Measurements from ENCODE around the gene TRAPPC3L.

Gene TRAPPC3L

DNA sequence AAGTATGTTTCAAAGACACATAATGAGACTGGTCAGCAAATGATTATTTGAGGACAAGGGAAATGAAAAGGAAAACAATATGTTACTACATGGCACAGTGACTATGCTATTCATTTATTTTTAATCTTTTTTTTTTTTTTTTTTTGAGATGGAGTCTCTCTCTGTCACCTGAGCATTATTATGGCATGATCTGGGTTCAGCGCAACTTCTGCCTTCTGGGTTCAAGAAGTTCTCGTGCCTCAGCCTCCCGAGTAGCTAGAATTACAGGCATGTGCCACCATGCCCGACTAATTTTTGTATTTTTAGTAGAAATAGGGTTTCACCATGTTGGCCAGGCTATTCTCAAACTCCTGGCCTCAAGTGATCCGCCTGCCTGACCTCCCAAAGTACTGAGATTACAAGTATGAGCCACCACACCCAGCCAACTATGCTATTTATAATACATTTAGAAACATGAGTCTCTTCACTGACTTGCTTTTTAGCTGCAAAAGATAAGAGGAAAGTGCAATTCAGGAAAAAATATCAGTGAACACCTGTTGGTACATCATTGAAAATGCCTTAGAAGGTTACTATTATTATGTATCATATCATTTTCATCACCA, 11.4 kb upstream of the TRAPPC3L start:
- DNase-seq, result no peak

DNA sequence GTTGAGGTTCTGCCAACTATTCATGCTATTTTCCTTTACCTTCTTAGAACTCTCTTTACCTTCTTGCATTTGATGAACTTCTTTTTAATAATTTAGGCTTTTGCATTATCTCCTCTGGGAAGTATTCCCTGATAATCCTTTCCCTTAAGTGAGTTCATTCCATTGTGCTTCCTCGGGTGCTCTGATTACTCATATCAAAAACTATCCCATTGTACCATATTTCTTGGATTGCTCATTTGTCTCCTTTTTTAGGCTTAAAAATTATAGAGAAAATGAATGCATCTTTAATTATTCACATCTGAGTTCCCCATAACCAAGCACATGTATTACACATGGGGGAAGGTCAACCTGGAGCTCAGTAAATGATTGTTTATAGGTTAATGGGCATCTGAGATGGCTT, 10.6 kb upstream of the TRAPPC3L start:
- DNase-seq, result no peak

DNA sequence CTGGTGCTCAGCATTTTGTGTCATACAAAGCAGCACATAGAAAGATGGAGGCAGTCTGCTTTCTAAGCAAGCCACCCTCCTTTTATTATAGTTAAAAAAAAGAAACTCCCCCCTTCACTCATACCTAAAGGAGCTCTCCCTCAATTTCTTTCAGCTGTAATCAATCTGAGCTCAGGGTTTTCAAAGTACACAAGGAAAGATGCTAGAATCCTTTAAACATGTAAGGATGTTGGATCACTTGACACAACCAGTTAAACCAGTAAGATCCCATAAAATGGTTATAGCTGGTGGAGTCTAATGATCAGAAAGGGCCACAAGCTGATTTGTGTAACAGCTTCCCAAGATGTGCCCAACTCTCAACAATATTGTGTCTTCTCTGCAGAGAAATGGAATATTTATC, 8.0 kb upstream of the TRAPPC3L start, which contains the start of gene CALHM4:
CALHM4 (plus strand) TSS at position 301 of the 400 bp plus-strand sequence; CDS start at position 344, 43 bp downstream.
- no peak for DNase-seq

DNA sequence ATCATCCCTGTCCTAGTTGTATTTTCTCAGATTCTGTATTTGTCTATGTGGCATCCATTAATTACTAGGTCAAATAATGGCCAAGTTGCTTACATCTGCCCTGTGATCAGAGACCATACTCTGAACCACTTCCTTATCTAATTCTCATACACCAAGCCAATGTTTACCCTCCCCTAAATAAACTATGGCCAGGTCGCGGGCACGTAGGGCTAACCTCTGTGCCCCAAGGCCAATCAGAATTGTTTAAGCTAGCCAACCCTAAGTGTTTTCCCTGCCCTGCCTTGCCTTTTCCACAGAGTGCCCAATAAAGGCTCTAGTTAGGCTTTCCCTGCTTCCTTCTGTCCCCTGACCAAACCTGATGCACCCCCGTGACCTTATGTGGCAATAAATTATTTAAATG, 5.3 kb upstream of the TRAPPC3L start:
- no peak for DNase-seq

DNA sequence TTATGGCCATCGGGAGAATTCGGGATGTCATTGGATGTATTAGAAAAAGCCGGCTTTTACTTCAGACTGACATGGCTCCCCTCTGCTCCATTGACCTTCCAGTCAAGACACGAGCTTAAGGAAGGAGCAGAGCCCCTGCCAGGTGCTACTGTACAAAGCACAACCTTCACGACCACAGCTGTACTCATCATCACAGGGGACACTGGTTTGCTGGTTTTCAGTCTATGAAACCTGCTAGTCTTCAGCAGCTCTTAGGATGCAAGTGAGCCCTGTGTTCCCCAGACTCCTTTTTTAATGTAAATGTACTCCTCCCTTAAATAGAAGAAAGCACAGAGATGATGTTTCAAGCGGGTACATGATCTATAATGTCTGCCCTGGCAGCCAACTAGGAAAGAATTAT, 1.9 kb upstream of the TRAPPC3L start:
- no peak for DNase-seq

DNA sequence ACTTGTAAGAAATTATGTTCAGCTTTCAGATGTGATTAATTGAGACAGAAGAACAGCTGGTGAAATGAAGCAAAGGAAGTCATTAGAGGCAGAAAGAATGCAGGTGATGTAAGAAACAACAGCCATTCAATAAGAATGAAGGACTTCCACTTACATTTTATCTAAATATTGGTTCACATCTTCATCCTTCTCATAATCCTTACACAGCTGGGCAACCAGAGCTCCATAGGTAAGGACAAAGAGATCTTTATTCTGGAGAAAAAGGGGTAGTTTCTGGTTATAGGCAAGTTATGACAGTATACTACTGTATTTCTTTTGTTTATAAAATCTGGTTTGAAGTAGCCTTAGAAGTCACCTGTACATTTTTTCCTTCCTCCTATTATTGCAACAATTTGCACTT, 2.3 kb downstream of the TRAPPC3L start:
- DNase-seq, result no peak

DNA sequence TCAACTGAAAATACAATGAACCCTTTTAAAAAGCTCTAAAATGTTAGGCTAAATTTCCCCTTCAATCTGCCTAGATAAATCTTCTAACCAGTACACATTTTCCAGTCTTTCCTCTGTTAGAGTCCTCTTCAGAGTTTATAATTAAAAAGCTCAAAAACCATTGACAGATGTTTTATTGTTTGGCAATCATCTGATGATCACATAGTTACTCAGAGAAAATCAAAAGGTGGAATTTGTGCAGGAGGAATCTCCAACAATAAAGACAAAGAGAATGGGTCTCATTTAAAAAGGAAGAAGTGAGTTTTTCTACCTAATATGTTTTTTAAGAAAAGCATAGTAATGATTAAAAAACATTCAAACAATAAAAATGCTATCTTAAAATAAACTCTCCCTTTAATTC, 3.1 kb downstream of the TRAPPC3L start:
- no peak for DNase-seq

DNA sequence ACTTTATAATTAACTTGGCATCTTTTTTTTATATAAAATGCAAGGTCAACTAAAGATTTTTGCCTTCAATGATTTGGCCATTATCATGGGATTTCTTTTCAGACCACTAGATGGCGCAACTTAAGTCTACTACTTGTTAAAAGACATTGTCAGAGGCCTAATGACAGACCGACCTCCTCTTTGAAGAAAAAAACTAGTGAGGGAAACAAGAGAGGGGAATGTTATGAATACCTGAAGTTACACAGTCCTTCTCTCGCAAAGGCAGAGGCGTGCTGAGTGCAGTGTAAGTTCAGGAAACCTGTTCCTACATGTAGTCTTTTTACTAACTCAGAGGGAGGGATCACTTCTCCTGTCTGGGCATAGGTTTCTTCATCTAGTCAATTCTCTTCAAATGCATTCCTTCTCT, 9.3 kb downstream of the TRAPPC3L start:
- no peak for DNase-seq

DNA sequence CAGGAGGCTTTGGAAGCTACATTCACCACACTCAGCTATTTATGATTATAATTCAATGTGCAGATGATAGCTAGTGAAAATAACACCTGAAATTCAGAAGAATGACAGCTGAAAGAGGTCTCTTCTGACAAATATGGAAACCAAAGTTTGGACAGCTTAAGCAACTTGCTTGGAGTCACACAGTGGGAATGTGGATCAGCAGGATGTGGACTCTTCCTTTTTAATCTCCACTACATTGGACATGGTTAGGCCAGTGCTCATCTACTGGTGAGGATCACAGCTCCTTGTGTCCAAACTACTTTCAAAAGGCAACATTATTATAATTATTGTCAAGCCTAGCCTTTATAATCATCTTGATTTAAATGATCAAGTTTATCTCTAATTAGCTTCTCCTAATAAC, 10.4 kb downstream of the TRAPPC3L start:
- no peak for DNase-seq

DNA sequence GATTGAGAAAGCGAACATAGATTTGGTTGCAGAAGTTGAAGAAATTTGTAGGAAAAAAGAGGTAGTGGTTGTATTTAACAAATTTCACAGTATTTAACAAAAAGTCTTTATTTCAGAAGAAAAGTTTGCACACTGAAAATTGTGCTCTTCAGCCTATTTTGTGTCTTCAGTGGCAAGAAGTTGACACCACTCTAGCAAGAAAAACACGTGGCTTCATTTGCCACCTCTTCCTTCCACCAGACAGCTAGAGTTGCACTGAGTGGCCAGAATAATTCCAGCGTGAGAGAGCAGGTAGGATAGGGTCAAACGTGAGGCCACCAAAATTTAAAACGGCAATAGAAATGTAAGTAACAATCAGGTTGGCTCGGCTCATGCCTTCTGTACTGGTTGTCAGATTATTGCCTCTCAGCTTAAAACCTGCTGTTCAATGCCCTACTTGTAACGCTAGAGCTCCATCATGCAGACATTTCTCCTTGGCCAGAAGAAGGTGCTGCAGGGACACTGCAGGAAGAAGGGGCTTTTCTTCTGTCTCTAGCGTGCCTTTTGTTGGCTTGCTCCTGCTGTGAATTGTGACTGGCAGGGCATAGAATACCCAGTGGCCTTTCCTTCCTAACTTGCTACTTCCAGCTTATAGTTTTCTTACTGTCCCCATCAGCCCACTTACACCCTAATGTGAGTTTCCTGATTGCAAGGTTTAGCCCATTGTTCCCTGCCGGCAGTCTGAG, 12.1 kb downstream of the TRAPPC3L start:
- DNase-seq, result no peak

DNA sequence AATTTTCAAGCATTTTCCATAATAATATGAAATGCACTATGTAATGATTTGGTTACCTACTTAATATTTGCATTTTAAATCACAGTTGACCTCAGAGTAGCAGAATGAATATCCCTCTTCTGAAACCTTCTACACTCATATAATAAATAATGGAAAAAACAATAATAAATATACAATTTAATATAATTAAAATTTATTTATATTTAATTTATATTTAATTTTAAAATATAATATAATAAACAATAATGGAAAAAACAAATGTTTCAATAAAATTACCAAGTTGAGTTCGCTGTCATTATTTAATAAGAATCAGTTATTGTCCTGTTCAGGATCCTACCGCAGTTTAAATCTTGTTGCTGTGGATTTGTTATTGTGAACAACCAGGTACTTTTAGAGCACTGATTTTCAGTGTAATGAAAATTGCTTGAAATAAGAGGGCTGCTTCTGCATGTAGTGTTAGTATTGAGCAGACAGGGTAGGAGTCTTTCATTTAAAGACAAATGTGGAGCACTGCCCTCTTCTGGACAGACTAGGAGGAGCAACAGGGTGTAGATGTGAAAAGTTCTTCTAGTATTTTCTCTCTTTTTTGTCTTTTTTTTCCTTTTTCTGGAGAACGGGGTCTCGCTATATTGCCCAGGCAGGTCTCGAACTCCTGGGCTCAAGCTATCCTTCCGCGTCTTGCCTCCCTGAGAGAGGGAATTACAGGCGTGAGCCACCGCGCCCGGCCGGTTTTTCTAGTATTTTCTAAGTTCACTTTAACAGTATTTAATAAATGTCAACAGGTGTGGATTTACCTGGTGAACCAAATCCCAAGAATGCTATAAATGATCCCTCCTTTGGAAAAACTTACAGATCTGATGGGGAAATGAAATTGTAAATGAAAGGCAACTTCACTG, 13.6 kb downstream of the TRAPPC3L start:
- DNase-seq, result no peak

DNA sequence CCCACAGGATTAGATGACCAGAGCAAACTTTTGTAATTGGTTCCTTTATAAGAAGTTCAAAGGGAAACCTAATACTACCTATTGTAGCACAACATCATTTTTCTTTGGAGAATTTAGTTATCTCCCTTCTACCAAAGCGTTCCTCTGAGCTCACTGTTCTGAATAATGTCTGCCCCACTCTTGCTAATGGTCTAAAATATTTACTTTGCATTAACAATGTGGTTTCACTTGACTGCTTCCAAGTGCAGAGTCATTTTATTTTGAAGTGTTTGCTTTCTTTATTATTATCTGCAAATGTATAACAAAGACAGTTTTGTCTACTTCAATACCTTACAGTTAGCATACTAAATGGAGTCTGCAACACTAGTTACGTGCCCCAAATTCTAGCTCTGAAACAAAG, 15.0 kb downstream of the TRAPPC3L start:
- no peak for DNase-seq

DNA sequence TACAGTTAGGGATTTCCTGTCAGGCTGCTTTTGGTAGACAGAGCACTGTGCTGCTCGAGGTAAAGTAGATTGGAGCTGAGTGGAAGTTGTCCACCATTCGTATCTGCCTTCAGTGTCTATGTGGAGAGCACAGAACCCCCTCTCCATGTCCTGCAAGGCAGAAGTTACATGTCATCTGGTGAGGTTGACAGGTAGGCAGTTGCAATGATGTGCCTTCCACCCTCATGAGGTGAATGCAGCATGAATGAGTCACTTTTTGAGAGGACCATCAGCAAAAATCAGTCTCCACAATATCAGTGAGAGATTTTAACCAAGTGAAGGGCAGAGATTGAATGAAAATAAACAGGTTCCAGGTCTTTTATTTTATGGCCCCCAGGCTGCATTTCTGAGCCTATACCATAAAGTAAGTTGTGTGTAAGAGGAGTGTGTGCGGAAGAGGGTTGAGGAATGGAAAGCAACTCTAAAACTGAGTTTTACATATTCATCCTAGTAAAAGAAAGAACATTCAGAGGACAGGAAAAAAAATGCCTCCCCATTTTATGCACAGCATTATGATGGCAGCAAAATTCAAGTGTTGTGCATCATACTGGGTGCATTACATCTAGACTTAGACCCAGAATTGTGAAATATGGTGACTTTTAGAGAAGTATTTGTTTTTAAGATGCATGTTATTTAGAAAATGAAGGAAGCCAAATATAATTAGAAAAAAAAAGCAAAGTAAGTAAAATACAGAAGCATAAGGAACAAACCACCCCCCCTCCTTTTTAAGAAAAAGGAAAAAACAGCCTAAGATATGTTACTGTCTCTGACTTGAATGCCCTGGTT, 15.8 kb downstream of the TRAPPC3L start:
- no peak for DNase-seq

DNA sequence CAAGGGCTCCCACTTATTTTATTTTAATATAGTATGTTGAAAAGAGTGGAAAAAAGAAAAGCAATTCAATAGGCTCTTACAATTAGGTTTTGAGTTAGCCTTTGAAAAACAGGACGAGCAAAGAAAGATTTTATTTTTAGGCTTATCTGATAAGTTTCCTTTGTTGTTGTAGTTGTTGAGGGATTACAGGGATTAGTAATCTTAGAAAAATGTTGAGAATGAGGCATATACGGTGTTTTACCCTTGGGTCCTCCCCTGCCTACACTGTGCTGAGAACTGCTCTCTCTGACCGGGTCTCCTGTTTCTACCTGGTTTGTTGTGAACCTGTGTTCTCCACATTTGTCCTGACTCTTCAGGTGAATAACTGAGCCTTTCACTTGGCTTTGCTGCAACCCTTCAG, 16.7 kb downstream of the TRAPPC3L start:
- no peak for DNase-seq

DNA sequence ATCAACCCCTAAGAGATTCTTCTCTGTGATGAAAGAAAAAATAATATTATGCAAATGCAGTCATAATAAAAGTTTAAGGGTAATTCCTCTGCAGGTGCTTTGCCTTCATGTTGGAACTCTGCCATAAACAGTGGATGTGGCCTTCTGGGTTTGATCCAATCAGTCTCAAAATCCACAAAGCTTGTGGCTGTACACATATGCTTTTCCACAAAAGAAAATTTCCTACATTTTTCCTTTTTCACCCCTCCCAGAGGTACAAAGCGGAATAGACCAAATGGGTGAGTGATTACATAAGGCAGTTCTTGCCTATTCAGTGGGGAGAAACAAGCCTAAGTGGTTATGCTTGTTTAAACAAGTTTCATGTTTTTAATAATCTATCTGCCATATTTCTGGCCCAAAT, 17.4 kb downstream of the TRAPPC3L start:
- DNase-seq, result no peak

DNA sequence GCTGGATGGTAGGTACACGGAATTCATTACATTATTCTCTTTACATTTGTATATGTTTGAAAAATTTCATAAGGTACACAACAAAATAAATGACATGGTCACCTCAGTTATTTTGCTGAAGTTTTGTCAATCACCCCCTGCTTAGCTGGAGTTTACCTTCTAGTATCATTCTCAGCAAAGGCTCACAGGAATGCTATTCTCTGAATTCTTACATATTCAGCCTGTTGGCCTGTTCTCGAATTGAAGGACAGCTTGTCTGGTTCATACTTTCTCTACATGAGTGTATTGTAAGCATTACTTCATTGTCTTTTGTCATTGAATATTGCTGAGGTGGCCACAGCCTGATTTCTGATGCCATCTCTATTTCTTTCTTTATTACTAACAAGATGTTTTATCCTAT, 21.2 kb downstream of the TRAPPC3L start:
- DNase-seq, result no peak

DNA sequence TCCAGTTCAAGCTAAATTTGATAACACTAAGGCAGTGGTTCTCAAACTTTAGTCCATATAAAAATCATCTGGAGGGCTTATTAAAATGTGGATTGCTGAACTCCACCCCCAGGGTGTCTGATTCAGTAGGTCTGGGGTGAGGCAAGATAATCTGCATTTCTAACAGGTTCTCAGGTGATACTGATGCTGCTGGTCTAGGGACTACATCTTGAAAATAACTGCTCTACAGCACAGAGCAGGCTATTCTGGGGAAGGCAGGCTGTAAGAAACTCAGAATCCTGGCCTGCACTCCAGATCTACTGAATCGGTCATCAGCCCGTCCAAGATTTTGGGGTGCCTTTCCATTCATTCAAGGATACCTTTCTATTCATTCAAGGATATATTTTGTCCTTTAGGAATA, 22.6 kb downstream of the TRAPPC3L start:
- no peak for DNase-seq

DNA sequence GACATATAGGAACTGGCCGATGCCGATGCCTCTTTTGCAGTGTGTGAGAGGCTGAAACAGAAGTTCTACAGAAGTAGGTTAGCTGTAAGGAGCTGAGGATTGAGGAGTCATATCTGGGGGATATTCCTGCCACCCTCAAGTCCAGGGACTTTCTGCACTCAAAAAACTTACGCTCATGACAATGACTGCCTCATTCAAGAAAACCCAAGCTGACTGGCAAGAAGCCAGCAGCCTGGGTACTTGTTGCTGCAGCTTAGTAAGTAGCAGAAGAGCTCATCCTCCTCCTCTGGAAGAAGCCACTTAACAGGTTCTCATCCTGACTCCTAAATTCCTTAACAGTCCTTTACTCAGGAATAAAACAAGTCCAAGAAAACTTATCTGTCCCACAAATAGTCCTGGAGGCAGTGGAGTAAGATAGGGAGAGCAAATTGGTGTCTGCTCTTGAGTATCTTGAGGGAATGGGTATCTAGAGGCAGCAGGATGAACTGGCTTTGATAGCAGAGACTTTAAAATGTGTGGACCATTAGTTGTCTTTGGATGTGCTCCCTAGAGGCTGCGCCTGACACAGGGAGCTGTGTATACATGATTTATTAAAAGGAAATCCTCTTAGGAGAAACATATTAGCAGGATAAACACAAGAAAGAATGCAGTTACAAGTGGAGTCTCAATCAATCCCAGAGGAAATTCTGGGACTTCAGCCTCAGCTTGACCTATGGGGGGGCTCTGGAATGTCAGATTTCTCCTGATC, 26.7 kb downstream of the TRAPPC3L start:
- DNase-seq, result no peak

DNA sequence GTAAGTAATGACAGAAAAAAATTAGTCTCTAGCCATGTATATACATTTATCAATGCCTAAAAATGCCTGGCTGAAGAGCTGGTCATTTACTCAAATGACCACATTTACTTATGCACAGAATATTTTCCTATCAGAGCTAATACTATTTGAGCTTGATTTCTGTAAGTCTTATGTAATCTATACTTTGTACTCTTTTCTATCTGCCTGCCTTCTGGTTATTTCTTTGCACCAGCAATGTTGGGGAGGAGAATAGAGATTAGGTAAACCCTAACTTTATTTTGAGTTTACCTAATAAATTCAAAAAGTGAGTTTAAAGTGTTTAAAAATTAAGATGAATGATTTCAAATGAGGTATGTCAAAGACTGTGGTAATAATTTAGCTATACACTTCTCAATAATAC, 30.3 kb downstream of the TRAPPC3L start:
- no peak for DNase-seq

DNA sequence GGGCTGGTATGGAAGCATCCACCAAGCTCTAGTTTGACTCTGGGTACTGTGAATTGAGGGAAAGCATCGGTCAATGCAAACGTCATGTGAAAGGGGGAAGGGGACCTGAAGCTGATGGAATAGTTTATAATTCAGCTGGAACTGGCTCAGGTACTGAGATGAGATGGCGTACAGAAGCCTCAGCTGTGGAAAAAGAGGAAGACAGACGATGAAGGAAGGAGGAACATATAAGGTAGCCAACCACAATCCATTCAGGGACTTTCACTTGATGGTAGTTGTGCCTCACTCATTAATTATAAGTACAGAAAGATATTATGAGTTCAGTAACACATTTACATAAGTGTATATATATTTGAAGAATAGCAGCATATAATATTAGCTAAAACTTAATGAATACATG, 31.4 kb downstream of the TRAPPC3L start:
- DNase-seq, result no peak

DNA sequence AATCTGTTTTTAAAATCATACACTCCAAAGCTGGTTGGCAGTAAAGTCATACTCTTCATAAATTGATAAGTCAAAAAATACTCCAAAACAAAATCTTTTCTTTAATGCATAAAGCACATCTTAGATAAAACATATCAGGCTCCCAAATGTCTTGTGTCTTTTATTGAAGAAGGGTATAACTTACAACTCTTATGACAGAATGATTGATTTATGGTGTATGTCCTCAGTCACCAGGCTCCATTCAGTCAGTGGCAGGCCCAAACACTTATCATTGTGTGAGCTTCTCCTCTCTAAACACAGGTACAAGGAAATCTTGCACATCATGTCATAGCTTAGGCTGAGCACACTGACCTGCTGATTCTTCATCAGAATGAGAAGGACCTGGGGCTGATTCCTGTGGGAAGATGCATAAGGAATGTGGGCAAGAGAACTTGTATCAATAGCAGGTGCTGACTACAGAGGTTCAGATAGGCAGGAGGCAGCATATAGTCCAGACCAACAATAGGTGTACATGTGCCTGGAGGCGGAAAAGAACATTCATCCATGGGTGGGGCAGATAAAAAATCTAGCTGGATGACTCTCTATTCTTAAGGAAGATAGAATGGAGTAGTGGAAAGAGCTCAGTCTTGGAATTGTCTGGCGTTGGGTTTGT, 32.1 kb downstream of the TRAPPC3L start:
- DNase-seq, result no peak

DNA sequence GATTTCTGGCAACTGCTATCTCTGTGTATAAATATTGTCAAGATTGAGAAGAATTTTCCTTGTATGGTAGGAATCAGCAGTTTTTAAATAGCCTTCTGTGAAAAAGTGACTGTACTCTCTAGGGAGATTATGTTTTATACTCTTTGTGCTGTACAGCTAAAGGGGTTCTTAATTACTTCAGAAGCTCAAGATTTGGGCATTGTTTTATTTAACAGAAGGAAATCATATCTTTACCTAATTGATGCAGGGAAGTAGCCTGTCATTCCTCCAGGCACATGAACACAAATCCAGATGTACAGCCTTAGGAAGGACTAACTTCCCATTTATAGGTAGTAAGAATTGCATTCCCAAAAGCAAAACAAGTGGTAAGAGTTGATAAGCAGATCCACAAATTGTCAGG, 32.8 kb downstream of the TRAPPC3L start:
- no peak for DNase-seq
